GM18508 (cell line): ENCODE data around the gene AUH.

Experiments used
- ATAC-seq: cut with Tn5 transposase; IDR thresholded peaks from one replicate; pipeline ENCODE4 v1.9.1; 2021; ENCODE audit warnings: moderate number of reproducible peaks; ENCODE audit not compliant: insufficient read depth, unreplicated experiment

The AUH gene

GRCh38 chr9:91195372-91196012 lies 166.2 kb downstream of the AUH start:
- no peak for ATAC-seq

DNA sequence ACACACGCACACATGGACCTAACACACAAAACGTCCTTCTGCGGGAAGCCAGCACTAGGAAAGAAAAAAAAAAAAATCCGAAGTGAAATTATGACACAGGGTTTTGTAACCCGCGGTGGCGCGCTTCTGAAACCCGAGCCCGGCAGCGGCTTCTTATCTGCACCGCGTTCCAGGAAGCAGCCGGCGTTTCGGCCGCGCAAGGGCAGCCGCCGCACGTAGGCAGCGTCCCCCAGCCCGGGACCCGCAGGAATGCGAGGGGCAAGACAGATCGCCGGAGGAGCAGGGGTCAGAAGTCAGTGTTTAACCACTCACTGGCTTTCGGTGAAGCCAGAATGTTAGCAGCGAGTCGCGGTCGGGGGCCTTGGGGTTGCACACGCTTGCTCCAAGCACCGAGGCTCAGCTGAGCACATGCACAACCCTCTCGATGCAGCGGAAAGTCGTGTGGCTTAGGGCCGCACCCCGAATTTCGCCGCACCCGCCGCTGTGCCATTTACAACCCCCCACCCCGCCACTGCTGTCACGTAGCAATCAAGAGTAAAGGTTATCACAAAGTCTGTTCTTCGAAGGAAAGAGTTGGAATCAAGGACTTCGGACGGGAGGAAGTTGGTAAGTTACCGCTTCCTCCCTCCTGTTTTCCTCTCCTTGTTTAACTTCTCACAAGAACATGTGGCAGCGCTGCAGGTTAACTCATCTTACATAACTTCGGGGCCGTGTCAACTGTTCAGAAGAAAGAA lies 167.9 kb downstream of the AUH start:
- ATAC-seq: no peak

- ATAC-seq: no peak
Measured at GRCh38 chr9:91193087-91193657, 168.5 kb downstream of the AUH start.

DNA sequence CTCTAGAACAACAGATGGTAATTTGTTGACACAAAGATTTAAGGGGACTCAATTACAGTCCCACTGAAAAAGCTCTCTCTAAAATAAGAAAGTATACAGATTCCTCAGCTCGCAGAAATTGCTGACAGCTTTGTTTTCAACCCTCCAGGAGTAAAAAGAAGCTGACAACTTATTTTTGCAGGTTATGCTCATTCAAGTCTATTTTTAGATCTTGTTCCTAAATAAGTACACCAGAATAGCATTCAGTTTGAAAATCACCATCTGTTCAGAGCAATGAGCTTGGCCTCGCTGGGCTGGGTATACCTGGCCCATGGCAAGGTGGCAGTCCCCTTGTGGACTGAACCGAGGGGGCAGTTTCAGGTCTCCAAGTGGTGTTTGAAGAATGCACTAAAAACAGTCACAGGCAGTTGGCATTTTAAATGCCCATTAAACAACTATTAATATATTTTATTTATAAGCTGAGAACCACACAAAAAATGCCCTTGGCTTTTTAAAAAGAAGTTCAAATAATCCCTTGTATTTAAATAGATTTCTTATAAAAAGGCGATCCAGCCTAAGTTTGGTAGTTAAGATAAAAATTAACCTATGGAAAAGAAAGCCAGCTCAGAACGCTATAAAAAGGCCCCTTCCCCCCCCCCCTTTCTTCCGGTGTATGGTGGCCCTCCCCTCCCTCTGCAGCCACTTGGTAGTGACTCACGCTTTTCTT lies 169.2 kb downstream of the AUH start:
- no peak for ATAC-seq

DNA sequence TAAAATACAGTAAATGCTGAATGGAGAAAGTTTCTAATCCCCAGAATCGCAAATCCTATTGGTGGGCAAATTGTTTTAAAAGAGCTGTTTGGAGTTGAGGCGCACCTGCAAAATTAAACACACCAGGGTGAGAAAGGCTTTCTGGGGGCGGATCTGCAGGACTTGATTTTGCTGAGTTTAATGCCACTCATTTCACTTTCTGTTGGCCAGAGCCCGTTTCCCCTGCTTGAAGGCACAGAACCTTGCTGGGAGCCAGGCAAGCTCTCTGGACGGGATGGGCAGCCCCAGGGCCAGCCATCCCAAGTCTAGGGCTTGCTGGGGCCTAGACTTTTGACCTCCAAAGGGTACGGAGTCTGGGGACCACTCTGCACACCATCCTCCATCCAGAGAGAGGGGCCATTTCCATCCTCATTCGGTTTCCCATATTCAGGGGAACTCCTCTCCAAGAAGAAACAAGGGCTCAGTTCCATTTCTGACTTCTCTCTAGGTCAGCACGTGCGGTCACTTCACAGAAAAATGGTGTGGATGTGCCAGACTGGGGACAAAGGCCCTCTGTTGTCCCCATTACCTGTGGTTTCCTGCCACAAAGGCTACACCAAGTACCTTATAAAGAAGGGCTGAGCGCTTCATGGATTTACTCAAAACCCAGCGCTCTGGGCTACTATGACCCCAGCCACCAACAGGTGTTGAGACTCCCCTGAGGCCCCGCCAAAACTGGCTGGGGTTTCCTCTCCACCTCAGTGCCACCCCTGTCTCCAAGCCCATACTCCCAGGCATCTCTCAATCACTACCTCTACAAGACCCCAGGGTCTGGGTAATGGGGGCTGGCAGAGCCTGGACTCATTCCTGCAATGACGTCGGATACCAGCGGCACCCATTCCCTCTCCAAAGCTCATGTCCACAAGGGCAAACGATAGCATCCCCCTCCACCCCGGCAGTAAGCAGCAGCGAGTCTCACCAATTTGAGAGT lies 170.0 kb downstream of the AUH start:
- ATAC-seq: no peak

DNA sequence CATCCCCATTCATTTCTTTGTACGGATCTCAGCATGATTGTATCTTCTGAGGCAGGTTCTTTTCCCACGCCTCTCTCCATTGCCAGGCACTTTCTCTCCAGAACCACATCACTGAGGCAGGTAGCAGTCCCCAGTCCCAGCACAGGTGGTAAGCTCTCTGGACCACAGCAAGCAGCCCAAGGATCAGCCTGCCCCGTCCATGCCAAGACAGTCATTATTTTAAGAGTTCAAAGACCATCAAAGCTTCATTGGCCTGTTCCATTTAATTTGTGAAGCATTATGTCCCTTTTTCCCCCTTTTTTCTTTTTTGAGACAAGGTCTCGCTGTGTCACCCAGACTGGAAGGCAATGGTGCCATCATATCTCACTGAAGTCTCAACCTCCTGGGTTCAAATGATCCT lies 171.7 kb downstream of the AUH start:
- no peak for ATAC-seq

- no peak for ATAC-seq
Measured at GRCh38 chr9:91188719-91189590, 172.8 kb downstream of the AUH start.

- no peak for ATAC-seq
Measured at GRCh38 chr9:91187965-91188344, 173.8 kb downstream of the AUH start.

GRCh38 chr9:91187311-91187964 lies 174.3 kb downstream of the AUH start:
- ATAC-seq: no peak

DNA sequence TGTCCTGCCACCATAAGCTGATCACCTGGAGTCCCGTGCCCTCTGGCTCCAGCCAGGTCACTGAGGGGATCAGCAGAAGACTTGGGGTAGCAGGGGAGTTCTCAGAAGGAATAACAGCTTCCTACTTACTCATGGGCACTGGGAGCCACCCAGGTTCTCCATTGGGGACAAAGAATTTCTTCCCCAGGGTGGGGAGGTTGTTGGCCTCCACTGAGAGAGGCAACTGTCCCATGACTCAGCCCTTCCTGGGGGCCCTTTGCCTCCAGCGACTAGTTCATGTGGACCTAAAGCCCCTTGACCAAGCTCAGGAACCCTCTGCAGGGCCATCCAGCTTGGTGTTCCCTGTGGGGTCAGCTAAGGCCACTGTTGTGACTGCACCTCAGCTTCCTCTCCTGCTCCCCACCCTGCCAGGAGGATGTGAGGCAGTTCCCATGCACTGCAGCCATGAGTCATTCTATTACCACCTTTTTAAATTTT lies 175.0 kb downstream of the AUH start:
- ATAC-seq: no peak

DNA sequence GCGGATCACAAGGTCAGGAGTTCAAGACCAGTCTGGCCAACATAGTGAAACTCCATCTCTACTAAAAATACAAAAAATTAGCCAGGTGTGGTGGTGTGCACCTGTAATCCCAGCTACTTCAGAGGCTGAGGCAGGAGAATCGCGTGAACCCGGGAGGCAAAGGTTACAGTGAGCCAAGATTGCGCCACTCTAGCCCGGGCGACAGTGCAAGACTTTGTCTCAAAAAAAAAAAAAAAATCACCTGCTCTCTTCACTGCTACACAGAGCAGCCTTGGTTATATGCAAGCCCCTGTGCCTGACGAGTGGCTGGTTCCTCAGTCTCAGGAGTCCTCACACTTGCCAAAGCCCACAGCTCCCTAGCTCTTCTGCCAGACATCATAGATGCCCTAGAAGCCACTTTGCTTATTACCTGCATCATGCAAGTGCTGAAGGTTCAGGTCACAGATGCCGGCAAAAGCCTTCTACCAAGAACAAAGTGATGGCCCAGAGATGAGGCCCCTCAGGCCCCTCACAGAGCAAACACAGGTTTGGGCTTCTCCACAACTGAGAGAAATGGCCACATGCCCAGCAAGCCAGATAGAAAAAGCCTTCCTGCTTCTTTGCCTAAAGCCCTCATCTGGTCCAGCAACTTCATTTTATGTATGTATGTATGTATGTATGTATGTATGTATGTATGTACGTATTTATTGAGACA lies 176.4 kb downstream of the AUH start:
- no peak for ATAC-seq

DNA sequence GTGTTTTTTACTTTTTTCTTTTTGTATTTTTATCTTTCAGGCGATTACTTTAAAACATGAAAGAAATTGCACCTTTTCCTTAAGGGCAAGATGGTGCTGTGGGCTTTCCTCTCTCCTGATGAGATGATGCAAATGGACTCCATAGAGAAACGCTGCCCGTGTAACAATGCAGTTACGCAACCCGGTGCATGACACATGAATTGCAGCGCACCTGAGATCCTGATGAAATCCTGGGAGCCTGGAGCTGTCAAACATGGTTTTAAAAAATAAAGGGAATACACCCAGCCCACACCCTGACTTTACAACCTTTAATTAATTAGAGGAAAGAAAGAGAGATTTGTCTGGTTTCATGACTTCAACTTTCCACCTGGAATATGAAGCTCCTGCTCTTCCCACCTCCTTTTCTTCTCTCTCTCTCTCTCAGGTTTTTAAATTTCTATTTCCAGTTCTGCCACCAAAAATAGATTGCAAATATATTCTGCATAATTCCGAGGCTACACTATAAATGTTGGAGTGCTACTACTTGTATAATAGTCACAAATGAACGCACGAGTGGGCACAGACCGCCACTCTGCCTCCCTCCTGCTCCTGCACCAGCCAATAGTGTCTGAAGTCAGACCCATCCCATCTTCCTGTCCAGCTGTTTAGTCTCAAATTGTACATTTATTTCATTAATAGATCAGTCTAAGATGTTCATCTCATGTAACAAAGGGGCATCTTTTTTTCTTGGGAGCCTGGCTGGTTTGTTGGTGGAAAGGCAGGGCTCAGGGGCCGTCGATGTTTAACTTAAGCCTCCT lies 179.1 kb downstream of the AUH start:
- ATAC-seq: no peak

DNA sequence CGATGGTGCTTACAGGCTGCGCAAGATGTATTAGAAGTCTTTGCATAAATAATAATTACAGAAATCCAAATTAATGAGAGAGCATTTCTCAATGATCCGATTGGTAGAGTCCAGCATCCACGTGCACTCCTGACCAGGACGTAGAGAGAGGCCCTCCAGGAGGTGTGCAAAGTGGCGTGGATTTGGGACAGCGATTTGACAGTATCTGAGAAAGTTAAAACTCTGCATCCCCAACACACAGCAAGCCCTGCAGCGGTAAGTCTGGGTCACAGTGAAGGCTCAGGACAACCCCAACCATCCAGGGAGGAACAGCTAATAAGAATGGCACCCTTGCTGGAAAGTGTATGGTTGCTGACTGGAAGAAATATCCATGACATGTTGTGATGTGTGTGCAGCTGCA lies 180.2 kb downstream of the AUH start:
- ATAC-seq: no peak

GRCh38 chr9:91180930-91181268 lies 180.8 kb downstream of the AUH start:
- ATAC-seq: no peak

- ATAC-seq: no peak
Measured at GRCh38 chr9:91180240-91180929, 181.3 kb downstream of the AUH start.

- ATAC-seq: no peak
Measured at GRCh38 chr9:91179237-91180138, 182.2 kb downstream of the AUH start.
